ENCODE results near the gene CHRNA7.

DNA sequence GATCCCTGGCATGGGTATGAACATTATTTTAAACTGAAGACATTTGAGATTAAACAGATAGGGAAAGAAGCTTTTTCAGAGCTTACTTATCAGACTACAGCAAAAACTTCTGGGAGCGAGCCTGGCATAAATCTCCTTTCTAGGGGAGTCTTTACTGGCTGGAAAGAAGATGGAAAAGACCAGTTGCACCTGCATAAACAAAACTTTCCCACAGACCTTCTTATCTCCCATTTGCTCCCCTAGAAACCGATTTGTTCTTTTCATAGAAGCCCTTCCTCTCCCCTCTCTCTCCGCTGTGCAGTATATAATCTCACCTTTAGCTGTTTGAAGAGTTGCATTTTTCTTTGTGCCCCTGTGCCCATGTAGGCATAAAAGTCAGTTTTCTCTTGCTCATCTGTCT lies 93.2 kb downstream of the CHRNA7 start:
- TF ChIP-seq, protein P1, sequence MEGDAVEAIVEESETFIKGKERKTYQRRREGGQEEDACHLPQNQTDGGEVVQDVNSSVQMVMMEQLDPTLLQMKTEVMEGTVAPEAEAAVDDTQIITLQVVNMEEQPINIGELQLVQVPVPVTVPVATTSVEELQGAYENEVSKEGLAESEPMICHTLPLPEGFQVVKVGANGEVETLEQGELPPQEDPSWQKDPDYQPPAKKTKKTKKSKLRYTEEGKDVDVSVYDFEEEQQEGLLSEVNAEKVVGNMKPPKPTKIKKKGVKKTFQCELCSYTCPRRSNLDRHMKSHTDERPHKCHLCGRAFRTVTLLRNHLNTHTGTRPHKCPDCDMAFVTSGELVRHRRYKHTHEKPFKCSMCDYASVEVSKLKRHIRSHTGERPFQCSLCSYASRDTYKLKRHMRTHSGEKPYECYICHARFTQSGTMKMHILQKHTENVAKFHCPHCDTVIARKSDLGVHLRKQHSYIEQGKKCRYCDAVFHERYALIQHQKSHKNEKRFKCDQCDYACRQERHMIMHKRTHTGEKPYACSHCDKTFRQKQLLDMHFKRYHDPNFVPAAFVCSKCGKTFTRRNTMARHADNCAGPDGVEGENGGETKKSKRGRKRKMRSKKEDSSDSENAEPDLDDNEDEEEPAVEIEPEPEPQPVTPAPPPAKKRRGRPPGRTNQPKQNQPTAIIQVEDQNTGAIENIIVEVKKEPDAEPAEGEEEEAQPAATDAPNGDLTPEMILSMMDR (IDR thresholded peaks at IDR 0.05; ENCODE audit: low read depth, low read length, poor library complexity, severe bottlenecking), result no peak
- TF ChIP-seq EZH2phosphoT487 (IDR thresholded peaks at IDR 0.05; ENCODE audit: borderline replicate concordance, low read length), result no peak
